ENCODE data around the gene ZFYVE28.

The ZFYVE28 gene

GRCh38 chr4:2361366-2362265, 56.8 kb downstream of the ZFYVE28 start:
- H3K4me3 ChIP-seq (ENCODE audit: low read length) = no peak overlapping the region
- DNase-seq (ENCODE audit: low read depth) = no peak
- TF ChIP-seq CTCF (IDR thresholded peaks at IDR 0.05; ENCODE audit: insufficient read depth, low read depth, low read length, missing control alignments) = no peak

- no peak for TF ChIP-seq CTCF (IDR thresholded peaks at IDR 0.05; ENCODE audit: insufficient read depth, low read depth, low read length, missing control alignments)
- H3K4me3 ChIP-seq (ENCODE audit: low read length) = no peak overlapping the region
- DNase-seq (ENCODE audit: low read depth) = no peak
Observed at GRCh38 chr4:2360396-2360730, 58.1 kb downstream of the ZFYVE28 start.

GRCh38 chr4:2359591-2360395, 58.7 kb downstream of the ZFYVE28 start:
- no peak overlapping the region for H3K4me3 ChIP-seq (ENCODE audit: low read length)
- no peak for TF ChIP-seq CTCF (IDR thresholded peaks at IDR 0.05; ENCODE audit: insufficient read depth, low read depth, low read length, missing control alignments)
- no peak for DNase-seq (ENCODE audit: low read depth)

GRCh38 chr4:2357821-2358745, 60.4 kb downstream of the ZFYVE28 start:
- no peak for TF ChIP-seq CTCF (IDR thresholded peaks at IDR 0.05; ENCODE audit: insufficient read depth, low read depth, low read length, missing control alignments)
- no peak for DNase-seq (ENCODE audit: low read depth)

GRCh38 chr4:2356123-2357069, 62.0 kb downstream of the ZFYVE28 start:
- H3K4me3 ChIP-seq (ENCODE audit: low read length) = no peak overlapping the region
- DNase-seq (ENCODE audit: low read depth) = no peak
- TF ChIP-seq CTCF (IDR thresholded peaks at IDR 0.05; ENCODE audit: insufficient read depth, low read depth, low read length, missing control alignments) = no peak

More at GRCh38 chr4:2357821-2358745, 60.4 kb downstream of the ZFYVE28 start:
- H3K4me3 ChIP-seq (ENCODE audit: low read length) = no peak overlapping the region
